Brain microvascular endothelial cell (primary cell): ENCODE results near the gene BARHL2.
A peak's percentile ranks its signal among the peaks of the same experiment; 100 is the strongest.

Experiments
- DNase-seq: peaks from one replicate; pipeline ENCODE4 v3.0.0-alpha.2; 2020
- H3K27ac ChIP-seq: fragments of 250-450 bp; sonication (Bioruptor Pico); 2 replicates; pipeline ENCODE4 v1.5.1; 2020; ENCODE audit warnings: mild to moderate bottlenecking, moderate library complexity
- H3K27me3 ChIP-seq: fragments of 250-450 bp; sonication (Bioruptor Pico); replicated peaks from 2 replicates; pipeline ENCODE4 v1.5.1; 2020; ENCODE audit warnings: mild to moderate bottlenecking
- H3K36me3 ChIP-seq: fragments of 250-450 bp; sonication (Bioruptor Pico); replicated peaks from 2 replicates; pipeline ENCODE4 v1.5.1; 2020; ENCODE audit warnings: mild to moderate bottlenecking
- H3K4me3 ChIP-seq: 2 replicates; pipeline ENCODE4 v1.5.1; 2011; ENCODE audit warnings: low read depth, mild to moderate bottlenecking, control low read depth, low read length, moderate library complexity
- in situ Hi-C: cut with HindIII; loops from 2 replicates; pipeline ENCODE4 v1.10.0; 2017; ENCODE audit warnings: low sequenced_read_pairs, low pct_ligation_motif_present
- TF ChIP-seq, protein P1 (sequence below): IDR thresholded peaks from 2 replicates; pipeline ENCODE4 v1.5.1; 2011; ENCODE audit warnings: low read depth, mild to moderate bottlenecking, moderate library complexity, low read length, control low read depth, inconsistent platforms; ENCODE audit errors: missing control alignments

The BARHL2 gene

DNA sequence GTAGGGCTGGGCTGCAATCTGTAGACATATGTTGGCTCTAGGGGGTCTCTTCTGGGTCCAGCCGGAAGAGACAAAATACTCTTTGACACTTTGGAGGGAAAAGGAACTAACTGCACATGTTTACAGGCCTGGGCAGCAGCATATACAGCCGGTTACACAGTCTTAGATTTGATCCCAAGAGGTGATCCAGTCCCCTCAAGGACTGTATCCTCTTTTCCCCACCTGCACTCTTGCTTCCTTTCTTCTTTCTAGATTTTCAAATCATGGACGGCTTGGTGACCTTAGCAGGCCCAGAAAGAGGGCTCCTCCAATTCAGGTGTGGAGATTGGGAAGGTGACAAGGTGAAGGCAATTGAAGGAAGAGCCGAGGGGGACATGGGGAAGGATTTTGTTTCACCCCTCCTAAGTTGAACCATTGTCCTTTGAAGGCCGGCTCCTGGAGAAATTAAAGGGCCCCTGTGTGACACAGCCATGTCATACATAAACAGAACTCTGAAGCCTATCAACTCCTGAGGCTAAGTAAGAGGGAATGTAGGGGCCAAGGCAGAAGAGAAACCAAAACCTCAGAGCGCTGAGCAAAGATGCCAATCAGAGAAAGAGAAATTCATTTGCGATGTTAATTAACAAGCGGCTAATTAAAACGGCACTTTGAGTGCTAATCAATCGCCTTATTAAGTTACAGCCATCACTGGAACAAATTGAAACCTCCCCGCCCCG is 5.9 kb upstream of the BARHL2 start:
- H3K27ac ChIP-seq: no peak overlapping the region
- peaks cover 91% of the 10 kb centered on the region for H3K27me3 ChIP-seq
- TF ChIP-seq, protein P1, sequence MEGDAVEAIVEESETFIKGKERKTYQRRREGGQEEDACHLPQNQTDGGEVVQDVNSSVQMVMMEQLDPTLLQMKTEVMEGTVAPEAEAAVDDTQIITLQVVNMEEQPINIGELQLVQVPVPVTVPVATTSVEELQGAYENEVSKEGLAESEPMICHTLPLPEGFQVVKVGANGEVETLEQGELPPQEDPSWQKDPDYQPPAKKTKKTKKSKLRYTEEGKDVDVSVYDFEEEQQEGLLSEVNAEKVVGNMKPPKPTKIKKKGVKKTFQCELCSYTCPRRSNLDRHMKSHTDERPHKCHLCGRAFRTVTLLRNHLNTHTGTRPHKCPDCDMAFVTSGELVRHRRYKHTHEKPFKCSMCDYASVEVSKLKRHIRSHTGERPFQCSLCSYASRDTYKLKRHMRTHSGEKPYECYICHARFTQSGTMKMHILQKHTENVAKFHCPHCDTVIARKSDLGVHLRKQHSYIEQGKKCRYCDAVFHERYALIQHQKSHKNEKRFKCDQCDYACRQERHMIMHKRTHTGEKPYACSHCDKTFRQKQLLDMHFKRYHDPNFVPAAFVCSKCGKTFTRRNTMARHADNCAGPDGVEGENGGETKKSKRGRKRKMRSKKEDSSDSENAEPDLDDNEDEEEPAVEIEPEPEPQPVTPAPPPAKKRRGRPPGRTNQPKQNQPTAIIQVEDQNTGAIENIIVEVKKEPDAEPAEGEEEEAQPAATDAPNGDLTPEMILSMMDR: no peak
- H3K4me3 ChIP-seq: no peak overlapping the region
- H3K36me3 ChIP-seq: no peaks in the 10 kb centered on the region
- in situ Hi-C loops: no loop called here
- DNase-seq: no peak

DNA sequence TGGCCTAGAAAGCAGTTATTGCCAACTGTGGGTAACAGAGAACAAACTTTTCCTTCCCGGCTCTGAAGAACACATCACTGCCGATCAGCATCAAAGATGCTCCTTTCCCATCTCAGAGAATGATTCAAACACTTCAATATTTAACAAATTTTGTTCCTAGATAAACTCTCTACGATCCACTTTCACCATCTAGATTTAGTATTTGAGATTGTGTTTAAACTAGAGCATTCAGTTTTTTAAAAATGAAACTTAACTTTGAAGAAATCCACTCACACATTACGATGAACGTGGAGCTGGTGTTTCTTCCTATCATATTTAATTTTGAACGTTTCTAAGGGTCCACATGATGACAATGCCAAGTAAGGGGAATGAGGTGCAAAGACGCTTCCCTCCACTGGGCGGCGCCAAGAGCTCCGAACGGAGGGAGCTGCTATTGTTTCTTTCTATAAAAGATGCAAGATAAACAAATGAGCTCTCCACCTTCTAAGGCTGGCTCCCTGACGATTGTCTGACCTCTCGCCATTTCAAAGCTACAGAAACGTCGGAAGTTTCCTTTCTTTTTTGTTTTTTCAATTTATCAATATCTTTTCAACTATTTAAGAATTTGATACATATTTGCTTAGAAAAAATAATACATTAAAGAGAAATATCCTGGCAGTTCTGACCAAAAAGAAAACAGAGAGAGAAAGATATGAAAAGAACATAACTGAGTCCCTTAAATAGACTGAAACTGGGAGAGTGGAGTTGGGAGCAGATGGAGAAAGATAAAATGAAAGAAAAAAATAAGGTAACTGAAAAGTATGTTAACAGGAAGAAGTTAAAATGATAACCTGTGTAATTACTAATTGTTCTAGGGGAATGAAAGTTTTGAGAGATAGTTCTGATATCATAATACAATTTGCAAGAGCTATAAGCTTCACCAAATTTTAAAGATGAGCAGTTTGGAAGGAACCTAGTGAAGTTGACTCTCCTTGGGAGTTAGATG is 4.4 kb upstream of the BARHL2 start:
- DNase-seq: peak; percentile 21
- Histone ChIP-seq H3K36me3 (no peaks in the 10 kb centered on the region), H3K27me3 (peaks cover 89% of the 10 kb centered on the region), H3K4me3 (no peak overlapping the region), H3K27ac (no peak overlapping the region)
- in situ Hi-C loops: no loop called here
- TF ChIP-seq, protein P1: peak; percentile 95

DNA sequence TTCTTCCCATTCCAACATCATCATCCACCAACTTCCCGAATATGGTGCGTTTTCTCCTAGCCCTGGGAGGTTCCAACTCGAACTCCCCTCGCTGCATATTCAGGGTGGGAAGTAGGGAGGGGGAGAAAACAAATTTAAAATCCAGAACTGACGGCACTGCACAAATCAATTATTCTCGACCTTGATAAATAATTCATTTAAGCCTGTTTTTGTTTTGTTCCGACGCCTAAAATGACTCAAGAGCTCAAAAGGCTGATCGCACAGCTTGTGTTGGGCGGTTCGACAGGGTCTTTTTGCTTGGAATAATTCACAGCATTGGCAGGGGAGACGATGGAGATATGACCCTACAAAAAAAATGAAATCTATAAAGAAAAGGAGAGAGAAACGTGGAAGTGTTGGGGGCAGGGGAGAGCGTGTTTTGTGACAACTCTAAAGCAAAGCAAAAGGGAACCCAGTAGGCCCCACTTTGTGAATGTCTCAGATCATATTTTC is 3.1 kb upstream of the BARHL2 start:
- no peak overlapping the region for H3K27ac ChIP-seq
- TF ChIP-seq, protein P1: no peak
- peaks cover 89% of the 10 kb centered on the region for H3K27me3 ChIP-seq
- H3K36me3 ChIP-seq: no peaks in the 10 kb centered on the region
- no peak overlapping the region for H3K4me3 ChIP-seq
- in situ Hi-C loops: no loop called here
- DNase-seq: no peak

DNA sequence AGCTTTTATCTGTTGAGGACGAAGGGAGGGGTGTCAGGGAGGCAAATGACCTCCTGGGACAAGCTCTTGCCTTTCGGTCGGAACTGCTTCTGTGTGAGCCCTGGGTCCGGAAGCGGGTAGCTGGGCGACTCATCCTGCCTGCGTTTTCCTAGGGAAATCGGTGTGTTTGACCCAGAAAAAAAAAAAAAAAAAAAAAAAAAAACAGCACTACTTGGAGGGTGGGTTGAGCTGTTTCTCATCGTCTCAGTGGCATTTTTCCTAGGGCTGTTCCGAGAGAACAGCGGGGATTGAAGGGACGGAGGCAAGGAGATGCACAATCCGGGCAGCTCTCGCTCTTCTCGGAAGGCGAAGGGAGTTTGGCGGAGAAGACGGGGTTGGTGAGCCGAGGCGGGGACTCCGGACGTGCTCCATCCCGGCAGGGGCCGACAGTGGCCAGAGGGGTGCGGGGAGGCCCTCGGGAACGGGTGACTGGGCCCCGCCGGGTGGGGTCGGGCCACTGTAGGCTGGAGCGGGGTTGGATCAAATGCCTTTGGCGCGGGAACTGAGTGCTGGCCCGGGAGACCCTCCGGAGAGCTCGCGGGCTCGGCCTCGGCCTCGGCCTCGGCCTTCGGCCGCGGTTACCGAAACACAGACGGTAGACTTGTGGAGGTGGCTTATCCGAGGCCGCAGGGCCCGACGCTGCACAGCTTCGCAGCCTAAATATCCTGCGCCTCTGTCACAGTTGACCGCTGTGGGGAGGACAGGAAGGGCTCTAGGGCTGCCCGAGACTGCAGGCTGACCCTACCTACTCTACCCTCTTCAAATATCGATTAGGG is 2.4 kb upstream of the BARHL2 start:
- TF ChIP-seq, protein P1: no peak
- DNase-seq: no peak
- no peaks in the 10 kb centered on the region for H3K36me3 ChIP-seq
- H3K4me3 ChIP-seq: no peak overlapping the region
- in situ Hi-C loops: no loop called here
- H3K27me3 ChIP-seq: peaks cover 88% of the 10 kb centered on the region
- H3K27ac ChIP-seq: no peak overlapping the region
